Esophagus muscularis mucosa (tissue), 4 donors: ENCODE measurements around the gene HIC1. TPM values are rescaled to one million over a fixed set of nuclear protein-coding genes. Genes with fewer than 3 reads are reported as not detected.
A peak's percentile ranks its signal among the peaks of the same experiment; 100 is the strongest.

Experiments
- DNase-seq: peaks from one replicate; pipeline ENCODE4 v3.0.0-alpha.2; 2017; ENCODE audit errors: extremely low spot score
- H3K27ac ChIP-seq, 4 donors: fragments of 200-600 bp; sonication (generic); replicated peaks in 1 of 4; 1 replicate in 3 of 4; 2 replicates in 1 of 4; pipeline ENCODE4 v1.5.1; 2016 to 2019; ENCODE audit warnings: mild to moderate bottlenecking in 1 of 4
- H3K27me3 ChIP-seq, 4 donors: fragments of 200-600 bp; sonication (generic); one replicate each; pipeline versions ENCODE4 v1.5.1 to v1.6.0; 2016 to 2019
- H3K36me3 ChIP-seq, 4 donors: fragments of 200-600 bp; sonication (generic); one replicate each; pipeline ENCODE4 v1.5.1; 2016 to 2019
- H3K4me1 ChIP-seq, 4 donors: fragments of 200-600 bp; sonication (generic); one replicate each; pipeline ENCODE4 v1.5.1; 2016 to 2019
- H3K4me3 ChIP-seq, 4 donors: fragments of 200-600 bp; sonication (generic); 1 replicate in 2 of 4; 2 replicates in 2 of 4; pipeline ENCODE4 v1.5.1; 2016 to 2019; ENCODE audit warnings: mild to moderate bottlenecking in 4 of 4, moderate library complexity in 1 of 4
- H3K9me3 ChIP-seq, 4 donors: fragments of 200-600 bp; sonication (generic); 1 replicate in 3 of 4; 2 replicates in 1 of 4; pipeline ENCODE4 v1.5.1; 2016 to 2019
- EP300 ChIP-seq: sonication (generic); formaldehyde crosslinking; IDR thresholded peaks from one replicate; pipeline ENCODE4 v1.6.1; 2017; ENCODE audit warnings: antibody characterized with exemption
- POLR2A ChIP-seq: fragments of 450-650 bp; IDR thresholded peaks from one replicate; pipeline ENCODE4 v1.6.1; 2017; ENCODE audit warnings: antibody characterized with exemption, moderate library complexity, mild to moderate bottlenecking, low read depth
- POLR2AphosphoS5 ChIP-seq, 2 donors: sonication (generic); formaldehyde crosslinking; IDR thresholded peaks; one replicate each; pipeline ENCODE4 v1.6.1; 2017; ENCODE audit warnings: antibody characterized with exemption in 2 of 2
- WGBS: methylation state at CpG from one replicate; pipeline ENCODE4 v1.1.5; 2018; 5-methylcytosine and 5-hydroxymethylcytosine counted together
- intact Hi-C: fragments of 100-400 bp; cut with DNase I; formaldehyde crosslinking; loops from one replicate; pipeline ENCODE4 v1.15.1; 2023
- total RNA-seq, 4 donors: library from RNA; depleted of rRNA; stranded (reverse); fragments of >200 nt; gene quantifications; one replicate each; pipeline versions ENCODE4 v1.1.0 to v1.2.1, GENCODE V29; 2016
- TF ChIP-seq, protein P1 (sequence below), 3 experiments: fragments of 200-600 bp in 2 of 3; fragments of 450-650 bp in 1 of 3; sonication (generic) in 2 of 3; IDR thresholded peaks; one replicate each; pipeline ENCODE4 v1.5.1; 2017 to 2019; ENCODE audit warnings: antibody characterized with exemption in 3 of 3, mild to moderate bottlenecking in 2 of 3, moderate library complexity in 1 of 3

Gene HIC1
- total RNA-seq, 4 donors from 2014 or later = 48.6 to 86.4 (median 54.9) TPM

- TF ChIP-seq POLR2A = no peak
- no peak for TF ChIP-seq POLR2AphosphoS5 (IDR thresholded peaks at IDR 0.05)
- TF ChIP-seq EP300 = no peak
- TF ChIP-seq, protein P1, sequence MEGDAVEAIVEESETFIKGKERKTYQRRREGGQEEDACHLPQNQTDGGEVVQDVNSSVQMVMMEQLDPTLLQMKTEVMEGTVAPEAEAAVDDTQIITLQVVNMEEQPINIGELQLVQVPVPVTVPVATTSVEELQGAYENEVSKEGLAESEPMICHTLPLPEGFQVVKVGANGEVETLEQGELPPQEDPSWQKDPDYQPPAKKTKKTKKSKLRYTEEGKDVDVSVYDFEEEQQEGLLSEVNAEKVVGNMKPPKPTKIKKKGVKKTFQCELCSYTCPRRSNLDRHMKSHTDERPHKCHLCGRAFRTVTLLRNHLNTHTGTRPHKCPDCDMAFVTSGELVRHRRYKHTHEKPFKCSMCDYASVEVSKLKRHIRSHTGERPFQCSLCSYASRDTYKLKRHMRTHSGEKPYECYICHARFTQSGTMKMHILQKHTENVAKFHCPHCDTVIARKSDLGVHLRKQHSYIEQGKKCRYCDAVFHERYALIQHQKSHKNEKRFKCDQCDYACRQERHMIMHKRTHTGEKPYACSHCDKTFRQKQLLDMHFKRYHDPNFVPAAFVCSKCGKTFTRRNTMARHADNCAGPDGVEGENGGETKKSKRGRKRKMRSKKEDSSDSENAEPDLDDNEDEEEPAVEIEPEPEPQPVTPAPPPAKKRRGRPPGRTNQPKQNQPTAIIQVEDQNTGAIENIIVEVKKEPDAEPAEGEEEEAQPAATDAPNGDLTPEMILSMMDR (IDR thresholded peaks at IDR 0.05) = no peak
- DNase-seq = no peak
- H3K4me3 ChIP-seq = no peak overlapping the region
- WGBS = 60% methylated on average over 4 of the region's 8 CpGs
- no peaks in the 10 kb centered on the region for H3K9me3 ChIP-seq
- no peaks in the 10 kb centered on the region for H3K27me3 ChIP-seq
- H3K36me3 ChIP-seq = peaks cover 24 to 77% (median 42%) of the 10 kb centered on the region in 4 donors
- intact Hi-C loops = no loop called here
- H3K27ac ChIP-seq = peak overlapping the region; percentile 52 to 79 (median 70)
- H3K4me1 ChIP-seq = peaks cover 41 to 52% (median 48%) of the 10 kb centered on the region in 4 donors
These were observed 22.1 kb downstream of the HIC1 start for GRCh38 chr17:2077040-2077439.

- no peak overlapping the region for H3K4me3 ChIP-seq
- H3K36me3 ChIP-seq = peaks cover 24 to 73% (median 43%) of the 10 kb centered on the region in 4 donors
- peaks cover 46 to 66% (median 61%) of the 10 kb centered on the region in 4 donors for H3K4me1 ChIP-seq
- peak overlapping the region; percentile 17 to 87 (median 36) for H3K27ac ChIP-seq
- intact Hi-C loops = no loop called here
- no peak for DNase-seq
- no peaks in the 10 kb centered on the region for H3K9me3 ChIP-seq
- no peak for TF ChIP-seq EP300
- TF ChIP-seq, protein P1 (IDR thresholded peaks at IDR 0.05) = no peak
- H3K27me3 ChIP-seq = no peaks in the 10 kb centered on the region
- WGBS = 70% methylated on average over 9 of the region's 9 CpGs
These were observed 26.7 kb downstream of the HIC1 start for GRCh38 chr17:2081564-2081963.

DNA sequence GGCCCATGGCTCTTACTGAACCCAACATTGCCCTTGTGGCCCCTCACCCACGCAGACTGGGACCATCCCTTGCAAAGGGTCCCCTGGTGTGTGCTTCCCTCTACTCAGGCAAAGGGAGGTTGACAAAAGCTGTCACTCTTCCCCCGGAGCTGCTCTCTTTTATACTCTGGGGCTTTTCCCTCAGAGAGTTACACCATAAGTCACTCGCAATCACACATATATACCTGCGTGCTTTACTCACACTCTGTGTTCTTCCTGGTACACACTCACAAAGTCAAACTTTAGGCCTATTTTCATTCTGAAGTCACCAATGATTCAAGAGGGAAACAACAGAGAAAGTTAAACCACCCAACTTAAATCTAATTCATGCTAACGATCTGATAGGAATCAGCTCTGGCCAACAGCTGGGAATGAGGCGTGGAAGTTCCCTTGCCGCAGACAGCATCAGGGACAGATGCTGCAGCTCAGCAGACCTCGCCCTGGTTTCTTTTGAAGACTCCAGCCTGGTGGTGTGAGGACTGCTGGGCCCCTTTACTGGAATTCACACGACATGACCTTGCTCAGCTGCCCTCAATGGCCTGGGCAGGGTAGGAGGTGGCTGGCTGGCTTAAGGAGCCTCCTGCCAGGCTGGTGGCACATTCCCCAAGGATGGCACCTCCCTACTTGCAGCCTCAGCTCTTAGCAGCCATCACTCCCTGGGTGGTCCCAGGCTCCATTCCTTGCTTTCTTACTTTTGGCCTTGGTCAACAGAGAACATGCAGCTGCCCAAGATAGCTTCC lies 27.3 kb downstream of the HIC1 start:
- DNase-seq = no peak
- Histone ChIP-seq H3K27ac (peak overlapping the region; percentile 32 to 87 (median 62)), H3K4me3 (no peak overlapping the region), H3K4me1 (peaks cover 48 to 66% (median 61%) of the 10 kb centered on the region in 4 donors), H3K36me3 (peaks cover 24 to 67% (median 38%) of the 10 kb centered on the region in 4 donors), H3K9me3 (no peaks in the 10 kb centered on the region), H3K27me3 (no peaks in the 10 kb centered on the region)
- intact Hi-C loops = no loop called here
- WGBS = 74% methylated on average over 7 of the region's 9 CpGs
- no peak for TF ChIP-seq POLR2A
- TF ChIP-seq, protein P1 (IDR thresholded peaks at IDR 0.05) = no peak
- TF ChIP-seq POLR2AphosphoS5 (IDR thresholded peaks at IDR 0.05) = no peak
- no peak for TF ChIP-seq EP300

GRCh38 chr17:2083613-2084035 lies 28.7 kb downstream of the HIC1 start:
- H3K27me3 ChIP-seq = no peaks in the 10 kb centered on the region
- no peak overlapping the region for H3K4me3 ChIP-seq
- peaks cover 15 to 53% (median 31%) of the 10 kb centered on the region in 4 donors for H3K36me3 ChIP-seq
- TF ChIP-seq, protein P1 (IDR thresholded peaks at IDR 0.05) = no peak
- TF ChIP-seq EP300 = no peak
- TF ChIP-seq POLR2A = no peak
- TF ChIP-seq POLR2AphosphoS5 (IDR thresholded peaks at IDR 0.05) = no peak
- peak overlapping the region; percentile 77 to 87 (median 82) for H3K27ac ChIP-seq
- 57% methylated on average over 7 of the region's 7 CpGs for WGBS
- intact Hi-C loops = no loop called here
- H3K9me3 ChIP-seq = no peaks in the 10 kb centered on the region
- no peak for DNase-seq
- peaks cover 63 to 73% (median 70%) of the 10 kb centered on the region in 4 donors for H3K4me1 ChIP-seq
